HCT116 (cell line): ENCODE measurements around the gene CAPN2. TPM values are rescaled to one million over a fixed set of nuclear protein-coding genes. Genes with fewer than 3 reads are reported as not detected.

ENCODE experiments used
- ATAC-seq: fragments of 200-7000 bp; cut with Tn5 transposase; 2 replicates; pipeline ENCODE4 v1.9.1; 2020; ENCODE audit warnings: mild to moderate bottlenecking, moderate library complexity
- BruUV-seq: library from RNA; stranded (reverse); fragments of 400-500 nt; replicated peaks from 2 replicates; lab custom pipeline; 2021; lab: Mats Ljungman, UMichigan
- CTCF ChIA-PET: fragments of 300-600 bp; sonication (Branson Sonifier 250); formaldehyde crosslinking; loops from one replicate; lab custom pipeline; 2021; ENCODE audit warnings: antibody characterized with exemption; lab: Charles Lee
- POLR2A ChIA-PET: fragments of 300-600, 350-600 bp; sonication (Branson Sonifier 250); formaldehyde crosslinking; loops from one replicate; lab custom pipeline; 2021; ENCODE audit warnings: antibody characterized with exemption; lab: Charles Lee
- RAD21 ChIA-PET, 2 experiments: fragments of 300-600 bp; sonication (Branson Sonifier 250); formaldehyde crosslinking; loops; one replicate each; lab custom pipeline; 2023; ENCODE audit warnings: low total read pairs in 2 of 2; ENCODE audit not compliant: uncharacterized antibody in 2 of 2, unreplicated experiment in 2 of 2, low non-redundant PET in 1 of 2; lab: Charles Lee
- DNase-seq: peaks from one replicate; pipeline ENCODE4 v3.0.0-alpha.2; 2010; ENCODE audit warnings: low read depth, low spot score
- H2AFZ ChIP-seq: fragments of 200-600 bp; shearing (Covaris generic), sonication (generic); 2 replicates; pipeline ENCODE4 v1.6.1; 2017; ENCODE audit warnings: low read depth, mixed run types, mixed read lengths, antibody characterized with exemption, low read length; ENCODE audit not compliant: poor library complexity, severe bottlenecking
- H3K27ac ChIP-seq: 2 replicates; pipeline ENCODE4 v1.5.1; 2012; ENCODE audit warnings: low read depth, low read length
- H3K27me3 ChIP-seq: fragments of 200-600 bp; sonication (generic); 2 replicates; pipeline ENCODE4 v1.6.1; 2016; ENCODE audit warnings: mixed run types, low read length, mixed read lengths; ENCODE audit not compliant: insufficient read depth
- H3K36me3 ChIP-seq, 2 experiments: fragments of 200-500 bp in 1 of 2; fragments of 200-600 bp in 1 of 2; sonication (Bioruptor generic) in 1 of 2; sonication (generic) in 1 of 2; 2 replicates each; pipeline versions ENCODE4 v1.5.1 to v1.6.1; 2014 to 2016; ENCODE audit warnings: low read length in 2 of 2, inconsistent platforms in 1 of 2, mixed read lengths in 1 of 2, mixed run types in 1 of 2; ENCODE audit not compliant: insufficient read depth in 2 of 2, control insufficient read depth in 1 of 2
- H3K4me1 ChIP-seq, 2 experiments: fragments of 200-600 bp in 1 of 2; sonication (generic) in 1 of 2; 2 replicates each; pipeline versions ENCODE4 v1.5.1 to v1.6.1; 2012 to 2017; ENCODE audit warnings: low read length in 2 of 2, inconsistent platforms in 1 of 2, mild to moderate bottlenecking in 1 of 2, mixed read lengths in 1 of 2, mixed run types in 1 of 2, moderate library complexity in 1 of 2; ENCODE audit not compliant: insufficient read depth in 2 of 2, control insufficient read depth in 1 of 2
- H3K4me2 ChIP-seq: fragments of 200-600 bp; sonication (generic); 2 replicates; pipeline ENCODE4 v1.6.1; 2017; ENCODE audit warnings: mixed run types, low read length, mixed read lengths
- H3K4me3 ChIP-seq, 2 experiments: fragments of 200-600 bp in 1 of 2; sonication (generic) in 1 of 2; replicated peaks in 1 of 2; 2 replicates each; pipeline ENCODE4 v1.5.1; 2011 to 2016; ENCODE audit warnings: low read length in 2 of 2, control low read depth in 1 of 2, low read depth in 1 of 2, mild to moderate bottlenecking in 1 of 2, mixed read lengths in 1 of 2, mixed run types in 1 of 2
- H3K79me2 ChIP-seq: fragments of 200-600 bp; sonication (generic); 2 replicates; pipeline ENCODE4 v1.6.1; 2017; ENCODE audit warnings: mild to moderate bottlenecking, mixed run types, low read length, moderate library complexity, mixed read lengths; ENCODE audit not compliant: insufficient read depth
- H3K9ac ChIP-seq: fragments of 200-600 bp; sonication (generic); 2 replicates; pipeline ENCODE4 v1.6.1; 2016; ENCODE audit warnings: low read length, mixed read lengths
- H3K9me2 ChIP-seq: fragments of 200-600 bp; sonication (generic), shearing (Covaris generic); 2 replicates; pipeline ENCODE4 v1.6.1; 2017; ENCODE audit warnings: mixed run types, mild to moderate bottlenecking, moderate library complexity; ENCODE audit not compliant: insufficient read depth
- H3K9me3 ChIP-seq, 2 experiments: fragments of 200-500 bp in 1 of 2; fragments of 200-600 bp in 1 of 2; sonication (Bioruptor generic) in 1 of 2; sonication (generic) in 1 of 2; 2 replicates each; pipeline ENCODE4 v1.6.1; 2014 to 2017; ENCODE audit warnings: low read length in 2 of 2, mixed read lengths in 2 of 2, inconsistent platforms in 1 of 2, low read depth in 1 of 2, mild to moderate bottlenecking in 1 of 2, mixed run types in 1 of 2, moderate library complexity in 1 of 2; ENCODE audit not compliant: control insufficient read depth in 1 of 2, insufficient read depth in 1 of 2
- H4K20me1 ChIP-seq: fragments of 200-600 bp; sonication (generic), shearing (Covaris generic); 2 replicates; pipeline ENCODE4 v1.6.1; 2017; ENCODE audit warnings: mixed run types, mild to moderate bottlenecking, moderate library complexity; ENCODE audit not compliant: insufficient read depth
- ATF3 ChIP-seq: IDR thresholded peaks from 2 replicates; pipeline ENCODE4 v1.6.1; 2012
- CBX3 ChIP-seq: IDR thresholded peaks from 2 replicates; pipeline ENCODE4 v1.6.1; 2012; ENCODE audit warnings: low read depth
- CEBPB ChIP-seq: IDR thresholded peaks from 2 replicates; pipeline ENCODE4 v1.6.1; 2012; ENCODE audit warnings: low read depth
- EGR1 ChIP-seq: IDR thresholded peaks from 2 replicates; pipeline ENCODE4 v1.6.1; 2012; ENCODE audit warnings: low read depth
- EZH2 ChIP-seq: fragments of 200-600 bp; sonication (generic); IDR thresholded peaks from 2 replicates; pipeline ENCODE4 v1.6.1; 2017; ENCODE audit warnings: antibody characterized with exemption, mixed run types
- EZH2phosphoT487 ChIP-seq: fragments of 200-600 bp; IDR thresholded peaks from 2 replicates; pipeline ENCODE4 v1.6.1; 2018; ENCODE audit warnings: antibody characterized with exemption, borderline replicate concordance
- FOSL1 ChIP-seq: IDR thresholded peaks from 2 replicates; pipeline ENCODE4 v1.6.1; 2012; ENCODE audit warnings: low read depth
- JUND ChIP-seq: IDR thresholded peaks from 2 replicates; pipeline ENCODE4 v1.6.1; 2012
- POLR2A ChIP-seq: IDR thresholded peaks from 2 replicates; pipeline ENCODE4 v1.7.0; 2011; ENCODE audit warnings: borderline replicate concordance; ENCODE audit not compliant: insufficient read depth, insufficient read length; ENCODE audit errors: extremely low read depth
- POLR2AphosphoS5 ChIP-seq: IDR thresholded peaks from 2 replicates; pipeline ENCODE4 v1.6.1; 2011; ENCODE audit warnings: mild to moderate bottlenecking, low read depth, low read length, moderate library complexity
- RAD21 ChIP-seq: IDR thresholded peaks from 2 replicates; pipeline ENCODE4 v1.6.1; 2012; ENCODE audit warnings: low read depth, mild to moderate bottlenecking
- REST ChIP-seq: IDR thresholded peaks from 2 replicates; pipeline ENCODE4 v1.6.1; 2012; ENCODE audit warnings: low read depth
- SIN3A ChIP-seq: IDR thresholded peaks from 2 replicates; pipeline ENCODE4 v1.6.1; 2012; ENCODE audit warnings: low read depth
- SP1 ChIP-seq: IDR thresholded peaks from 2 replicates; pipeline ENCODE4 v1.6.1; 2012; ENCODE audit warnings: low read depth
- ZBTB33 ChIP-seq: IDR thresholded peaks from 2 replicates; pipeline ENCODE4 v1.6.1; 2011; ENCODE audit warnings: mild to moderate bottlenecking, low read length, moderate library complexity; ENCODE audit not compliant: insufficient replicate concordance; ENCODE audit errors: extremely low read depth
- ZFX ChIP-seq: fragments of 450-650 bp; IDR thresholded peaks from 2 replicates; pipeline ENCODE4 v1.6.1; 2017
- intact Hi-C: fragments of 100-400 bp; cut with micrococcal nuclease; formaldehyde crosslinking; loops from 2 replicates; pipeline ENCODE4 v1.10.0; 2022
- total RNA-seq: library from RNA; stranded (reverse); gene quantifications from one replicate; pipeline ENCODE4 v1.2.1, GENCODE V29; 2021; ENCODE audit not compliant: unreplicated experiment

CAPN2 gene
- total RNA-seq, 1 experiment from 2014 or later: 173 TPM

GRCh38 chr1:223761411-223761810 is 49.1 kb downstream of the CAPN2 start:
- 0 out of 2 replicates have a peak, but pooled peaks cover 4% of the 10 kb centered on the region for H3K79me2 ChIP-seq
- no peak overlapping the region for H3K9ac ChIP-seq
- no peaks in the 10 kb centered on the region for H3K9me3 ChIP-seq
- intact Hi-C loops: no loop called here
- ChIA-PET RAD21 (no interaction called here), POLR2A (no interaction called here), CTCF (no interaction called here)
- peaks cover 0 to 5% of the 10 kb centered on the region in 2 experiments; a peak in 1 of 4 replicates for H3K4me1 ChIP-seq
- TF ChIP-seq POLR2A (no peak), ZFX (no peak), POLR2AphosphoS5 (no peak), CEBPB (no peak), ATF3 (no peak), SIN3A (no peak), FOSL1 (no peak), EZH2phosphoT487 (no peak), REST (no peak), CBX3 (no peak), EZH2 (no peak), EGR1 (no peak), JUND (no peak), SP1 (no peak), RAD21 (no peak), ZBTB33 (no peak)
- H3K4me3 ChIP-seq: no peak overlapping the region
- H3K27ac ChIP-seq: no peak overlapping the region
- H3K9me2 ChIP-seq: no peaks in the 10 kb centered on the region
- H4K20me1 ChIP-seq: no peaks in the 10 kb centered on the region
- H3K4me2 ChIP-seq: no peak overlapping the region
- ATAC-seq (no peak), DNase-seq (no peak)
- no peak overlapping the region for H2AFZ ChIP-seq
- H3K27me3 ChIP-seq: no peaks in the 10 kb centered on the region
- no TSS peak for BruUV-seq
- H3K36me3 ChIP-seq: peaks cover 4 to 63% of the 10 kb centered on the region in 2 experiments; a peak in 3 of 4 replicates
